Left lung (tissue), 10 donors: ENCODE results near the gene VAV3. TPM values are rescaled to one million over a fixed set of nuclear protein-coding genes. Genes with fewer than 3 reads are reported as not detected.

Source experiments
- ATAC-seq: fragments of 200-7000 bp; cut with Tn5 transposase; one replicate; pipeline ENCODE4 v1.9.1; 2020; ENCODE audit warnings: moderate library complexity
- DNase-seq, 4 donors: peaks; one replicate each; pipeline ENCODE4 v3.0.0-alpha.2; 2013 to 2020
- H3K27ac ChIP-seq, 2 donors: fragments of 200-600 bp; sonication (generic) in 1 of 2; one replicate each; pipeline versions ENCODE4 v1.5.0 to v1.8.0; 2020 to 2021
- H3K27me3 ChIP-seq, 2 donors: fragments of 200-600 bp; sonication (generic) in 1 of 2; one replicate each; pipeline versions ENCODE4 v1.5.0 to v1.8.0; 2020 to 2021
- H3K36me3 ChIP-seq, 2 donors: fragments of 200-600 bp; sonication (generic) in 1 of 2; one replicate each; pipeline versions ENCODE4 v1.5.0 to v1.8.0; 2020 to 2021
- H3K4me1 ChIP-seq, 2 donors: fragments of 200-600 bp; one replicate each; pipeline ENCODE4 v1.8.0; 2021
- H3K4me3 ChIP-seq, 2 donors: fragments of 200-600 bp; sonication (generic) in 1 of 2; one replicate each; pipeline versions ENCODE4 v1.5.0 to v1.8.0; 2020 to 2021; ENCODE audit warnings: mild to moderate bottlenecking in 1 of 2
- H3K9me3 ChIP-seq, 2 donors: fragments of 200-600 bp; sonication (generic) in 1 of 2; one replicate each; pipeline versions ENCODE4 v1.5.0 to v1.8.0; 2020 to 2021
- intact Hi-C, 2 donors: fragments of 100-400 bp; cut with DNase I; formaldehyde crosslinking; loops; one replicate each; pipeline versions ENCODE4 v1.11.2 to v1.14.2; 2022
- polyA plus RNA-seq, 6 donors: library from polyadenylated mRNA; unstranded; fragments of 120-200 nt; gene quantifications; one replicate each; pipeline ENCODE4 v1.2.1, GENCODE V29; 2013; ENCODE audit not compliant: insufficient read length in 6 of 6
- total RNA-seq, 2 donors: library from RNA; stranded (reverse); fragmentation: NEBNext Ultra II Directional; extraction: Animal tissue kit (Norgen Biotek cat#: 25700); gene quantifications; one replicate each; pipeline ENCODE4 v1.2.1, GENCODE V29; 2021
- TF ChIP-seq, protein P1 (sequence below), 2 donors: fragments of 200-600 bp; sonication (generic) in 1 of 2; IDR thresholded peaks; one replicate each; pipeline versions ENCODE4 v1.5.0 to v1.8.0; 2021; ENCODE audit warnings: antibody characterized with exemption in 2 of 2
- donor health status: DM: no; HTN: yes; CAD: no.
- donor health status: DM: no; HTN: no; CAD: no.

Gene VAV3
- total and polyA plus RNA-seq, 8 donors = 5.3 to 14.5 (median 7.2) TPM

DNA sequence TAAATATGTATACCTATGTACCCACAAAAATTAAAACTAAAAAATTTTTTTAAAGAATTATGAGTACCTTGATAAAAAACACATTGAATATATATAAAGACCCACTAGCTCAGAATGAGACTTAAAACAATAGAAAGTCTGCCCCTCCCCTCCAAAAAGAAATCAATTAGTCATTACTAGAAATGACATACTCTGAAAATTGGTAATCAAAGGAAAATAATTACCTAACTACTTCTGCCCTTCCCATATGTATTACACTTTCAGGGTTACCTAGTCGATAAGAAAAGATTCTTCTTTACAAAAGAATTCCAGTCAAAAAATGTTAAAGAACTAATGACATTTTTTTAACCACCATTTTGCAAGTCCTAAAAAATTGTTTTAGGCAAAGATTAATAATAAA lies 34.7 kb downstream of the VAV3 start:
- Histone ChIP-seq H3K36me3 (no peaks in the 10 kb centered on the region), H3K27me3 (no peaks in the 10 kb centered on the region), H3K27ac (no peak overlapping the region), H3K4me1 (peaks cover 0 to 17% of the 10 kb centered on the region in 2 donors), H3K4me3 (no peak overlapping the region), H3K9me3 (no peaks in the 10 kb centered on the region)
- no peak for DNase-seq
- intact Hi-C loops = no loop called here
- no peak for ATAC-seq
- TF ChIP-seq, protein P1, sequence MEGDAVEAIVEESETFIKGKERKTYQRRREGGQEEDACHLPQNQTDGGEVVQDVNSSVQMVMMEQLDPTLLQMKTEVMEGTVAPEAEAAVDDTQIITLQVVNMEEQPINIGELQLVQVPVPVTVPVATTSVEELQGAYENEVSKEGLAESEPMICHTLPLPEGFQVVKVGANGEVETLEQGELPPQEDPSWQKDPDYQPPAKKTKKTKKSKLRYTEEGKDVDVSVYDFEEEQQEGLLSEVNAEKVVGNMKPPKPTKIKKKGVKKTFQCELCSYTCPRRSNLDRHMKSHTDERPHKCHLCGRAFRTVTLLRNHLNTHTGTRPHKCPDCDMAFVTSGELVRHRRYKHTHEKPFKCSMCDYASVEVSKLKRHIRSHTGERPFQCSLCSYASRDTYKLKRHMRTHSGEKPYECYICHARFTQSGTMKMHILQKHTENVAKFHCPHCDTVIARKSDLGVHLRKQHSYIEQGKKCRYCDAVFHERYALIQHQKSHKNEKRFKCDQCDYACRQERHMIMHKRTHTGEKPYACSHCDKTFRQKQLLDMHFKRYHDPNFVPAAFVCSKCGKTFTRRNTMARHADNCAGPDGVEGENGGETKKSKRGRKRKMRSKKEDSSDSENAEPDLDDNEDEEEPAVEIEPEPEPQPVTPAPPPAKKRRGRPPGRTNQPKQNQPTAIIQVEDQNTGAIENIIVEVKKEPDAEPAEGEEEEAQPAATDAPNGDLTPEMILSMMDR (IDR thresholded peaks at IDR 0.05) = no peak

DNA sequence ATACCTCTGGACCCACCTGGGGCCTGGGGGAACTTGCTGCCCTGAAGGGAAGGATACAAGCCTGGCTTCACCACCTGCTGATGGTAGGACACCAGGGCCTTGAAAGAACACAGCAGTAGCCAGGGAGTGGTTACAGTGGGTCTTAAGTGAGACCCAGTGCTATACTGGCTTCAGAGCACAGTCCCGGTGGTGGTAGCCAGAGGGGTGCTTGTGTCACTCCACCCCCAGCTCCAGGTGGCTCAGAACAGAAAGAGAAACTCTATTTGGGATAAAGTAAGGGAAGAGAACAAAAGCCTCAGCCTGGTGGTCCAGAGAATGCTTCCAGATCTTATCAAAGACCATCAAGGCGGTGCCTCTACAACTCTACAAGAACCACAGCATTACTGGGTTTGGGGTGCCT lies 37.2 kb downstream of the VAV3 start:
- Histone ChIP-seq H3K27me3 (no peaks in the 10 kb centered on the region), H3K4me1 (no peaks in the 10 kb centered on the region), H3K27ac (no peak overlapping the region), H3K36me3 (no peaks in the 10 kb centered on the region), H3K4me3 (no peak overlapping the region), H3K9me3 (no peaks in the 10 kb centered on the region)
- intact Hi-C loops = no loop called here
- no peak for DNase-seq
- TF ChIP-seq, protein P1 (IDR thresholded peaks at IDR 0.05) = no peak
- no peak for ATAC-seq

DNA sequence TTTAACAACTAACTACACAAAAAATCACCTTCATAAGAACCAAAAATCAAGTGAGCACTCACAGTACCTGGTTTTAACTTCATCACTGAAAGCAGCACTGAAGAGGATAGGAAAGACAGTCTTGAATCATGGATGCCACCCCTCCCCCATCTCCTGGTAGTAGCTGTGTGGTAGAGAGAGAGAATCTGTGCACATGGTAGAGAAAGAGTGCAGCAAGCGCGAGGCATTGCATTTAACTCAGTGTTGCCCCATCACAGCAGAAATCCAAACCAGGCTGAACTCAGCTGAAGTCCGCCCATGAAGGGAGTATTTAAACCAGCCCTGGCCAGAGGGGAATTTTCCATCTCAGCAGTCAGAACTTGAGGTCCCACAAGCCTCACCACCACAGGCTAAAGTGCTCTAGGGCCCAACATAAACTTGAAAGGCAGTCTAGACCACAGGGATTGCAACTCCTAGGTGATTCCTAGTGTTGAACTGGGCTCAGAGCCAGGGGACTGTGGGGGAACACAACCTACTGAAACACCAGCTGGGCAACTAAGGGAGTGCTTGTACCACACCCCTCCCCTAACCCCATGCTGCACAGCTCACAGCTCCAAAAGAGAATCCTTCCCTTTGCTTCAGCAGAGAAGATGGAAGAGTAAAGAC lies 38.4 kb downstream of the VAV3 start:
- intact Hi-C loops = no loop called here
- H3K27ac ChIP-seq = no peak overlapping the region
- no peak for DNase-seq
- TF ChIP-seq, protein P1 (IDR thresholded peaks at IDR 0.05) = no peak
- H3K9me3 ChIP-seq = no peaks in the 10 kb centered on the region
- H3K4me1 ChIP-seq = peaks cover 0 to 2% of the 10 kb centered on the region in 2 donors
- ATAC-seq = no peak
- no peaks in the 10 kb centered on the region for H3K36me3 ChIP-seq
- no peak overlapping the region for H3K4me3 ChIP-seq
- no peaks in the 10 kb centered on the region for H3K27me3 ChIP-seq

DNA sequence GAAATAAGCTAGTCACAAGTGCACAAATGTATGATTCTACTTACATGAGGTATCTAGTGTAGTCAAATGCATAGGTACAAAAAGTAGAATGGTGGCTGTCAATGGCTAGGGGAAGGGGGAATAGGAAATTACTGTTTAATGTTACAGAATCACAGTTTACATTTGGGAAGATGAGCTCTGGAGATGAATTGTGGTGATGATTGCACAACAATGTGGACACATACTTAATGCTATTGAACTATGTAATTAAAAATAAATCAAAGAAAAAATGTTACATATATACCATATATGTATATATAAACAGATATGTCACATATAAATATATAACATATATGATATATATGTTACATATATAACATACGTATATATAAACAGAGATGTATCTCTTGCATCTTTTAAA lies 39.4 kb downstream of the VAV3 start:
- intact Hi-C loops = no loop called here
- DNase-seq (no peak), ATAC-seq (no peak)
- H3K4me3 ChIP-seq = no peak overlapping the region
- no peaks in the 10 kb centered on the region for H3K36me3 ChIP-seq
- H3K27me3 ChIP-seq = no peaks in the 10 kb centered on the region
- TF ChIP-seq, protein P1 (IDR thresholded peaks at IDR 0.05) = no peak
- peaks cover 0 to 10% of the 10 kb centered on the region in 2 donors for H3K4me1 ChIP-seq
- H3K27ac ChIP-seq = no peak overlapping the region
- H3K9me3 ChIP-seq = no peaks in the 10 kb centered on the region

DNA sequence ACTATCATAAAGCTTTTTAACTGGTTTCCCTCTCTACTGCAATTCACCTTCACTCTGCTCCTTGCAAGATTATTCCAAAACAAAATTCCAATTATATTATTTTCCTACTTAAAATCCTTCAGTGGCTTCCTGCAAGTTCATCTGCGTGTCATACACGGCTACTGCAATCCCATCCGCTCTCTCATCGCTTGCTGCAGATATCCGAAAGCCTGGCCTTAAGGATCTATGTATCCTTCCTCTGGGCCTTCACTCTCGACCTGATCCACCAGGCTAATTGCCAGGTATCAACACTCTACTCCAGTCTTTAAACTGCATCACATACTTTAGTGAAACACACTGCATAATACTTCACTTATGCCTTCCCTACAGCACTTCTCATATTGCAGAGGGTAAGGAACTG lies 44.0 kb downstream of the VAV3 start:
- Histone ChIP-seq H3K27me3 (no peaks in the 10 kb centered on the region), H3K36me3 (no peaks in the 10 kb centered on the region), H3K9me3 (no peaks in the 10 kb centered on the region), H3K4me1 (peaks cover 0 to 15% of the 10 kb centered on the region in 2 donors), H3K4me3 (no peak overlapping the region), H3K27ac (no peak overlapping the region)
- TF ChIP-seq, protein P1 (IDR thresholded peaks at IDR 0.05) = no peak
- ATAC-seq (no peak), DNase-seq (no peak)
- intact Hi-C loops = no loop called here
